Measurements from ENCODE around the gene STAT5B. TPM values are rescaled to one million over a fixed set of nuclear protein-coding genes. Genes with fewer than 3 reads are reported as not detected.

STAT5B gene
- total RNA-seq, 1 experiment from 2014 or later, result 7.1 TPM

GRCh38 chr17:42317266-42317845 is 41.2 kb upstream of the STAT5B start:
- ChIA-PET POLR2A (no interaction called here), CTCF (interaction anchor here (1.1 to 1.3 kb wide), 2 partner anchors 200 to 210 kb away, joined by 4 read pairs; no protein-coding TSS in a partner anchor), RAD21 (ENCODE audit: low non-redundant PET in 1 of 2, low total read pairs in 2 of 2, uncharacterized antibody in 2 of 2, unreplicated experiment in 2 of 2) (no interaction called here)
- Histone ChIP-seq H3K79me2 (ENCODE audit: insufficient read depth, low read length) (no peaks in the 10 kb centered on the region), H4K20me1 (ENCODE audit: insufficient read depth) (no peaks in the 10 kb centered on the region), H3K4me2 (ENCODE audit: low read length) (no peak overlapping the region), H2AFZ (ENCODE audit: low read depth, low read length, poor library complexity, severe bottlenecking) (no peak overlapping the region), H3K9me2 (ENCODE audit: insufficient read depth) (no peaks in the 10 kb centered on the region), H3K27ac (ENCODE audit: low read depth, low read length) (no peak overlapping the region), H3K9ac (ENCODE audit: low read length) (no peak overlapping the region), H3K9me3 (ENCODE audit: control insufficient read depth in 1 of 2, insufficient read depth in 1 of 2, low read depth in 1 of 2, low read length in 2 of 2) (no peaks in the 10 kb centered on the region), H3K27me3 (ENCODE audit: insufficient read depth, low read length) (no peaks in the 10 kb centered on the region), H3K4me3 (replicated peaks in 1 of 2; ENCODE audit: low read depth in 1 of 2, low read length in 2 of 2) (no peak overlapping the region), H3K4me1 (ENCODE audit: control insufficient read depth in 1 of 2, insufficient read depth in 2 of 2, low read length in 2 of 2) (peaks cover 0 to 4% of the 10 kb centered on the region in 2 experiments; a peak in 1 of 4 replicates), H3K36me3 (ENCODE audit: control insufficient read depth in 1 of 2, insufficient read depth in 2 of 2, low read length in 2 of 2) (peaks cover 0 to 19% of the 10 kb centered on the region in 2 experiments; a peak in 2 of 4 replicates)
- no TSS peak for BruUV-seq (replicated peaks)
- no peak for DNase-seq (ENCODE audit: low read depth, low spot score)
- TF ChIP-seq MAX (IDR thresholded peaks at IDR 0.05) (no peak), POLR2AphosphoS5 (IDR thresholded peaks at IDR 0.05; ENCODE audit: low read depth, low read length) (no peak), REST (IDR thresholded peaks at IDR 0.05; ENCODE audit: low read depth) (no peak), EZH2phosphoT487 (IDR thresholded peaks at IDR 0.05; ENCODE audit: borderline replicate concordance) (no peak), SRF (IDR thresholded peaks at IDR 0.05; ENCODE audit: low read depth) (no peak), ZFX (IDR thresholded peaks at IDR 0.05) (no peak), ZBTB33 (IDR thresholded peaks at IDR 0.05; ENCODE audit: extremely low read depth, insufficient replicate concordance, low read length) (no peak)
- intact Hi-C loops (cut with micrococcal nuclease), result no loop called here
- ATAC-seq, result no peak

All from HCT116 (cell line).